HG02981 (cell line): ENCODE results near the gene TRIM49D2.
"Not testable (repeated sequence)": the region's sequence is repeated elsewhere in the genome, so short reads cannot be mapped to it uniquely, and the experiment has no call there.

Experiments used
- ATAC-seq: cut with Tn5 transposase; IDR thresholded peaks from one replicate; pipeline ENCODE4 v1.9.1; 2021; ENCODE audit warnings: mild to moderate bottlenecking, moderate library complexity; ENCODE audit not compliant: unreplicated experiment

Gene TRIM49D2, protein sequence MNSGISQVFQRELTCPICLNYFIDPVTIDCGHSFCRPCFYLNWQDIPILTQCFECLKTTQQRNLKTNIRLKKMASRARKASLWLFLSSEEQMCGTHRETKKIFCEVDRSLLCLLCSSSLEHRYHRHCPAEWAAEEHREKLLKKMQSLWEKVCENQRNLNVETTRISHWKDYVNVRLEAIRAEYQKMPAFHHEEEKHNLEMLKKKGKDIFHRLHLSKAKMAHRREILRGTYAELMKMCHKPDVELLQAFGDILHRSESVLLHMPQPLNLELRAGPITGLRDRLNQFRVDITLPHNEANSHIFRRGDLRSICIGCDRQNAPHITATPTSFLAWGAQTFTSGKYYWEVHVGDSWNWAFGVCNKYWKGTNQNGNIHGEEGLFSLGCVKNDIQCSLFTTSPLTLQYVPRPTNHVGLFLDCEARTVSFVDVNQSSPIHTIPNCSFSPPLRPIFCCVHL

DNA sequence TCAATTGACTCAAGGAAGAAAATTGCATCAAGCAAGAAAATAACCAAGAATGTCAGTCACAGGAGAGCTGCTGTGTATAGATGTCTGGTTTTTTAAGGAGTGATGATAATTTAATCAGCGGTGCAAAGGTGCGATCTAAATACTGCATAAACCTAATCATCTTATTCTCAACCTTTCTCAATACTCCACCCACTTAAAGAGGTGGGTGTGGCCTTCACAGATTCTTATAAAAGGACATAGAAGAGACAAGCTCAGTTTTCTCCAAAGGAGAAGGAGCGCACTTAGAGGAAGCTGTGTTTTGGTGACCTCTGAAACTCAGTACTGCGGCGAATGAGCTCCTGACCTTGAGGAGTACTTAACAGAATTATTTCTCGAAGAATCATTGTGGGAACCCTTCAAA is at the start of gene TRIM49D2:
Gene TRIM49D2, plus strand, starts transcription at position 301 of the 400 bp plus-strand sequence. CDS start 2,698 bp downstream, outside the sequence.
- ATAC-seq, result not testable (repeated sequence)

DNA sequence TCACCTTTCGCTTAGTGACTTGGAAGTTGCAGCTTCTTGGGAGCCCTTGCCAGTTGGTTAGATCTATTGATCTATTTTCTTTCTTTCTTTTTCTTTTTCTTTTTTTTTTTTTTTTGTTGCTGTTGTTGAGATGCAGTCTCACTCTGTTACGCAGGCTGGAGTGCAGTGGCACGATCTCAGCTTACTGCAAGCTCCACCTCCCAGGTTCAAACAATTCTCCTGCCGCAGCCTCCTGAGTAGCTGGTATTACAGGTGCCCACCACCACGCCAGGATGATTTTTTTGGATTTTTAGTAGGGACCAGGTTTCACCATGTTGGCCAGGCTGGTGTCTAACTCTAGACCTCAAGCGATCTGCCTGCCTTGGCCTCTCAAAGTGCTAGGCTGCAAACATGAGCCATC is 46.4 kb upstream of the TRIM49D2 start:
- ATAC-seq, result not testable (repeated sequence)

DNA sequence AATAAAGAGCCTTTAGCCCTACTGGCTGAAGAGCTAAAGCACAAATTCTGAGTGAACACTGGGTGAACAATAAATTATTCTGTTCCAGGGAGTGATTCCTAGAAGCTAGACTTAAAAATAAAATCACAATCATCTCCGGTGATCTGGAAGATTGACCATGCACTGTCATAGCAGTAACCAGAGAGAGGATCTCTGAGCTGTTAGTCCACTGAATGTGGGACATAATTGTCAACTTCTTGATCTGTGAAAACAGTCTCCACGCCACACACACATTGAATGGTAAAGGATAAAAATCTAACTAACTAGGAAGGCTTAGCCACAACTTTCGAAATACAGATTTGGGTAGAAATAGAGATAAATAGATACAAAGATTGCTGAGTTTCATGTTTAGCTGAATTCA is 30.6 kb upstream of the TRIM49D2 start:
- ATAC-seq, result not testable (repeated sequence)

DNA sequence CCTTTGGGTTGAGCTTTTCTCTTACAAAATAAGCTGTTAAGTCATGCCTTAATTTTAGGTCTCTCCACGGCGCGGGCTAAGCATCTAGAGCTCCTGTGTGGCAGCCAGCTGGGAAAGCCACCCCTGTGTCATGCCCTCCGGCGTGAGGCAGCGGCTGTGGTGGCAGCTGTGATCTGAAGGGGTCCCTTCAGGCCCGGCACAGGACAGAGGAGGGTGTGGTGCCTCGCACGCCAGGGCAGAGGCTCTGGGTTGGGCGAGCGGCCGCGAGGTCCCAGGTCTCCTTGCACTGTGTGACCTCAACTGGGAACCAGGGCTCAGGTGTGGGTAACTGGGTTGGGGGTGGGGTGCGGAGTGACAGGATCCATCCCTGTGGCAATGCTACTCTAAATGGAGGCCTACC is 23.1 kb upstream of the TRIM49D2 start:
- ATAC-seq, result not testable (repeated sequence)

DNA sequence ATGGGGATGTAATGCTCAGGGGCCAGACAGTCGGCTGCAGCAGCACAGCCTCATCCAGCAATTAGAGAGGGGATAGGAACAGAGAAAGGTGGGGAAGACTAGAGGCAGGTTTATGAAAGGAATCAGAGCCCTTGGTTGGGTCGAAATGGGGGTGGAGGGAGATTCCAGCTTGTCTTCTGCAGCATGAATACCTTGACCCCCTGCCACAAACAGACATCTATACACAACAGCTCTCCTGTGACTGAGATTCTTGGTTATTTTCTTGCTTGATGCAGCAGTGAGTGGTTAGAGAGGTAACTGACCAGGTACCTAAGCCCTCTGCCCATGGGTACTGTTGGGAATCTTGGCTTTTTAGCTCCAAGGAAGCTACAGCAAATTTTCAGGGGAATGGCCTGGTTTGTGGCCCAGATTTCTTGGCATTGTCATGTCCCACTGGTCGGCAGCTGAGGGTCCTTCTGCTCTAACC is 1.6 kb upstream of the TRIM49D2 start, which contains the start of gene TRIM49D1:
Gene TRIM49D1, minus strand, starts transcription at position 51 of the 466 bp plus-strand sequence. CDS start 4,535 bp downstream, outside the sequence.
- ATAC-seq, result no peak

GRCh38 chr11:89960833-89961232 is 37.0 kb downstream of the TRIM49D2 start:
- ATAC-seq, result not testable (repeated sequence)

DNA sequence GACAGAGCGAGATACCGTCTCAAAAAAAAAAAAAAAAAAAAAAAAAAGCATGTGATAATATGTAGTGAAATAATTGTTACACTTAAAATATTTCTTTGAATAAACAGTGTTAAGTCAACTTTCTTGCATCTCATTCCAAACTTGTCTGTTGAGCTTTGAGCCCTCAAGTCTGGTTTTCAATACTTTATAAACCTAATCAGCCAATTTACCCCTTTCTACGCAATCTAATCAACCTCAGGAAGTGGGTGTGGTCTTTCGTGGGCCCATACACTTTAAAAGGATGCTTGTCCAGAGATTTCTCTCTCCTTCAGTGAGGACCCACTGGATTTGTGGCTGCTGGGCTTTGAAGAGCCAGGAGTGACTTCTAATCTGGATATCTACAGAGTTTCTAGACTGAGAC is 41.9 kb downstream of the TRIM49D2 start, which contains the start of gene TRIM64:
Gene TRIM64, plus strand, starts transcription at position 301 of the 400 bp plus-strand sequence. CDS start 2,467 bp downstream, outside the sequence.
- not testable (repeated sequence) for ATAC-seq
